Transverse colon (tissue), 4 donors: ENCODE data around the gene TMEM156.

Experiments
- POLR2A ChIP-seq: fragments of 450-650 bp; IDR thresholded peaks from one replicate; pipeline ENCODE4 v1.6.1; 2016; ENCODE audit warnings: antibody characterized with exemption, mild to moderate bottlenecking, moderate library complexity
- POLR2AphosphoS5 ChIP-seq, 3 donors: sonication (generic); formaldehyde crosslinking; IDR thresholded peaks; one replicate each; pipeline ENCODE4 v1.6.1; 2016; ENCODE audit warnings: antibody characterized with exemption in 3 of 3
- TF ChIP-seq, protein P1 (sequence below), 5 experiments: fragments of 200-600 bp in 3 of 5; fragments of 450-650 bp in 2 of 5; sonication (generic) in 3 of 5; IDR thresholded peaks; 1 replicate in 2 of 5; 2 replicates in 3 of 5; pipeline ENCODE4 v1.5.1; 2016 to 2017; ENCODE audit warnings: antibody characterized with exemption in 5 of 5, inconsistent platforms in 3 of 5, mild to moderate bottlenecking in 2 of 5, moderate library complexity in 1 of 5

DNA sequence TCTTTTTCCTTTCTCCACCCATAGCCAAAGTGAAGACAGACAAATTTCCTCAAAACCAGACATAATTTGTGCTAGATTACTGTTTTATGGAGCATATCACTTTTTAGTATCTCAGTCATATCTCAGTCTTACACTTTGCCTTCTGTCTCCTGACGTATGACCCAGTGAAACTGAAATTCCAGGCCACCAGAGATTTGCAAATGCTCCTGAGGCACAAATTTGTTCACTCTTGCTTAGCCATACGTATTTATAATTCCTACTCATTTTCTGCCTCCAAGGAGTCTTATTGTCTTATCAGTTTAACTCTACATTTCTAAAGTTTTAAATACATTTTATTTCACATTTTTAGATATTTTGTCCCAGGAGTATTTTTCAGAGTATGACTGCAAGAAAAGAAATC, 10.0 kb downstream of the TMEM156 start:
- TF ChIP-seq, protein P1, sequence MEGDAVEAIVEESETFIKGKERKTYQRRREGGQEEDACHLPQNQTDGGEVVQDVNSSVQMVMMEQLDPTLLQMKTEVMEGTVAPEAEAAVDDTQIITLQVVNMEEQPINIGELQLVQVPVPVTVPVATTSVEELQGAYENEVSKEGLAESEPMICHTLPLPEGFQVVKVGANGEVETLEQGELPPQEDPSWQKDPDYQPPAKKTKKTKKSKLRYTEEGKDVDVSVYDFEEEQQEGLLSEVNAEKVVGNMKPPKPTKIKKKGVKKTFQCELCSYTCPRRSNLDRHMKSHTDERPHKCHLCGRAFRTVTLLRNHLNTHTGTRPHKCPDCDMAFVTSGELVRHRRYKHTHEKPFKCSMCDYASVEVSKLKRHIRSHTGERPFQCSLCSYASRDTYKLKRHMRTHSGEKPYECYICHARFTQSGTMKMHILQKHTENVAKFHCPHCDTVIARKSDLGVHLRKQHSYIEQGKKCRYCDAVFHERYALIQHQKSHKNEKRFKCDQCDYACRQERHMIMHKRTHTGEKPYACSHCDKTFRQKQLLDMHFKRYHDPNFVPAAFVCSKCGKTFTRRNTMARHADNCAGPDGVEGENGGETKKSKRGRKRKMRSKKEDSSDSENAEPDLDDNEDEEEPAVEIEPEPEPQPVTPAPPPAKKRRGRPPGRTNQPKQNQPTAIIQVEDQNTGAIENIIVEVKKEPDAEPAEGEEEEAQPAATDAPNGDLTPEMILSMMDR (IDR thresholded peaks at IDR 0.05) = no peak
- TF ChIP-seq POLR2A (no peak), POLR2AphosphoS5 (IDR thresholded peaks at IDR 0.05) (no peak)
